Measurements from ENCODE around the gene SUMO1.

SUMO1 gene

GRCh38 chr2:202237787-202238233 lies 587 bp downstream of the SUMO1 start:
- peak overlapping the region; percentile 99 for H3K27ac Mint-ChIP-seq
- DNase-seq, result no peak
- H3K4me1 Mint-ChIP-seq (ENCODE audit: low read depth), result peaks cover 44% of the 10 kb centered on the region
- peak overlapping the region; percentile 97 for H3K4me3 Mint-ChIP-seq
- H3K27me3 Mint-ChIP-seq, result no peaks in the 10 kb centered on the region
- peaks cover 34% of the 10 kb centered on the region for H3K36me3 Mint-ChIP-seq (ENCODE audit: low read depth)
- H3K9me3 Mint-ChIP-seq, result no peaks in the 10 kb centered on the region

GRCh38 chr2:202221873-202222272 lies 16.5 kb downstream of the SUMO1 start:
- H3K4me3 Mint-ChIP-seq, result no peak overlapping the region
- no peaks in the 10 kb centered on the region for H3K9me3 Mint-ChIP-seq
- H3K27ac Mint-ChIP-seq, result peak overlapping the region; percentile 16
- no peak for DNase-seq
- H3K4me1 Mint-ChIP-seq (ENCODE audit: low read depth), result peaks cover 45% of the 10 kb centered on the region
- no peaks in the 10 kb centered on the region for H3K27me3 Mint-ChIP-seq
- H3K36me3 Mint-ChIP-seq (ENCODE audit: low read depth), result peaks cover 68% of the 10 kb centered on the region

- H3K27me3 Mint-ChIP-seq, result no peaks in the 10 kb centered on the region
- H3K27ac Mint-ChIP-seq, result no peak overlapping the region
- peaks cover 70% of the 10 kb centered on the region for H3K36me3 Mint-ChIP-seq (ENCODE audit: low read depth)
- no peak overlapping the region for H3K4me3 Mint-ChIP-seq
- no peak for DNase-seq
- peaks cover 10% of the 10 kb centered on the region for H3K4me1 Mint-ChIP-seq (ENCODE audit: low read depth)
- no peaks in the 10 kb centered on the region for H3K9me3 Mint-ChIP-seq
Observed at GRCh38 chr2:202215179-202215578, 23.2 kb downstream of the SUMO1 start.

GRCh38 chr2:202208526-202208925 lies 29.9 kb downstream of the SUMO1 start:
- Mint-ChIP-seq H3K9me3 (no peaks in the 10 kb centered on the region), H3K4me3 (no peak overlapping the region), H3K27me3 (no peaks in the 10 kb centered on the region), H3K27ac (no peak overlapping the region), H3K36me3 (ENCODE audit: low read depth) (peaks cover 63% of the 10 kb centered on the region), H3K4me1 (ENCODE audit: low read depth) (no peaks in the 10 kb centered on the region)
- no peak for DNase-seq

GRCh38 chr2:202204855-202205254 lies 33.5 kb downstream of the SUMO1 start:
- Mint-ChIP-seq H3K9me3 (no peaks in the 10 kb centered on the region), H3K4me1 (ENCODE audit: low read depth) (no peaks in the 10 kb centered on the region), H3K4me3 (no peak overlapping the region), H3K27me3 (no peaks in the 10 kb centered on the region), H3K27ac (no peak overlapping the region), H3K36me3 (ENCODE audit: low read depth) (peaks cover 46% of the 10 kb centered on the region)
- DNase-seq, result no peak

- Mint-ChIP-seq H3K36me3 (ENCODE audit: low read depth) (peaks cover 33% of the 10 kb centered on the region), H3K9me3 (no peaks in the 10 kb centered on the region), H3K4me1 (ENCODE audit: low read depth) (no peaks in the 10 kb centered on the region), H3K27me3 (no peaks in the 10 kb centered on the region), H3K27ac (no peak overlapping the region), H3K4me3 (no peak overlapping the region)
- DNase-seq, result no peak
Observed at GRCh38 chr2:202203348-202203747, 35.0 kb downstream of the SUMO1 start.

- peaks cover 21% of the 10 kb centered on the region for H3K36me3 Mint-ChIP-seq (ENCODE audit: low read depth)
- H3K27me3 Mint-ChIP-seq, result peaks cover 10% of the 10 kb centered on the region
- no peak overlapping the region for H3K4me3 Mint-ChIP-seq
Observed at GRCh38 chr2:202201220-202202160, 36.9 kb downstream of the SUMO1 start.

GRCh38 chr2:202196727-202197126 lies 41.7 kb downstream of the SUMO1 start:
- no peaks in the 10 kb centered on the region for H3K9me3 Mint-ChIP-seq
- DNase-seq, result no peak
- H3K4me3 Mint-ChIP-seq, result no peak overlapping the region
- no peak overlapping the region for H3K27ac Mint-ChIP-seq
- H3K27me3 Mint-ChIP-seq, result peaks cover 10% of the 10 kb centered on the region
- peaks cover 3% of the 10 kb centered on the region for H3K36me3 Mint-ChIP-seq (ENCODE audit: low read depth)
- no peaks in the 10 kb centered on the region for H3K4me1 Mint-ChIP-seq (ENCODE audit: low read depth)

More at GRCh38 chr2:202201220-202202160, 36.9 kb downstream of the SUMO1 start:
- Mint-ChIP-seq H3K9me3 (no peaks in the 10 kb centered on the region), H3K4me1 (ENCODE audit: low read depth) (no peaks in the 10 kb centered on the region), H3K27ac (no peak overlapping the region)
- no peak for DNase-seq

- H3K36me3 Mint-ChIP-seq (ENCODE audit: low read depth), result no peaks in the 10 kb centered on the region
- no peaks in the 10 kb centered on the region for H3K4me1 Mint-ChIP-seq (ENCODE audit: low read depth)
- H3K27ac Mint-ChIP-seq, result no peak overlapping the region
- peaks cover 10% of the 10 kb centered on the region for H3K27me3 Mint-ChIP-seq
- DNase-seq, result no peak
- H3K4me3 Mint-ChIP-seq, result no peak overlapping the region
- H3K9me3 Mint-ChIP-seq, result no peaks in the 10 kb centered on the region
Observed at GRCh38 chr2:202194418-202194817, 44.0 kb downstream of the SUMO1 start.

- Mint-ChIP-seq H3K27me3 (peaks cover 10% of the 10 kb centered on the region), H3K36me3 (ENCODE audit: low read depth) (no peaks in the 10 kb centered on the region), H3K4me3 (no peak overlapping the region), H3K27ac (no peak overlapping the region), H3K9me3 (no peaks in the 10 kb centered on the region), H3K4me1 (ENCODE audit: low read depth) (no peaks in the 10 kb centered on the region)
- DNase-seq, result no peak
Observed at GRCh38 chr2:202193881-202194353, 44.5 kb downstream of the SUMO1 start.

- no peak for DNase-seq
- no peak overlapping the region for H3K27ac Mint-ChIP-seq
- no peaks in the 10 kb centered on the region for H3K36me3 Mint-ChIP-seq (ENCODE audit: low read depth)
- H3K4me3 Mint-ChIP-seq, result no peak overlapping the region
- H3K27me3 Mint-ChIP-seq, result peaks cover 10% of the 10 kb centered on the region
- H3K9me3 Mint-ChIP-seq, result no peaks in the 10 kb centered on the region
- no peaks in the 10 kb centered on the region for H3K4me1 Mint-ChIP-seq (ENCODE audit: low read depth)
Observed at GRCh38 chr2:202193305-202193704, 45.1 kb downstream of the SUMO1 start.

GRCh38 chr2:202187570-202187969 lies 50.8 kb downstream of the SUMO1 start:
- no peak overlapping the region for H3K27ac Mint-ChIP-seq
- peaks cover 16% of the 10 kb centered on the region for H3K27me3 Mint-ChIP-seq
- no peaks in the 10 kb centered on the region for H3K36me3 Mint-ChIP-seq (ENCODE audit: low read depth)
- no peaks in the 10 kb centered on the region for H3K4me1 Mint-ChIP-seq (ENCODE audit: low read depth)
- H3K4me3 Mint-ChIP-seq, result no peak overlapping the region
- no peak for DNase-seq
- H3K9me3 Mint-ChIP-seq, result no peaks in the 10 kb centered on the region

GRCh38 chr2:202186641-202187202 lies 51.7 kb downstream of the SUMO1 start:
- H3K27ac Mint-ChIP-seq, result no peak overlapping the region
- DNase-seq, result no peak
- peaks cover 16% of the 10 kb centered on the region for H3K27me3 Mint-ChIP-seq
- H3K4me1 Mint-ChIP-seq (ENCODE audit: low read depth), result no peaks in the 10 kb centered on the region
- H3K4me3 Mint-ChIP-seq, result no peak overlapping the region
- H3K36me3 Mint-ChIP-seq (ENCODE audit: low read depth), result no peaks in the 10 kb centered on the region
- no peaks in the 10 kb centered on the region for H3K9me3 Mint-ChIP-seq

GRCh38 chr2:202185156-202185555 lies 53.2 kb downstream of the SUMO1 start:
- no peak overlapping the region for H3K4me3 Mint-ChIP-seq
- no peaks in the 10 kb centered on the region for H3K9me3 Mint-ChIP-seq
- no peak for DNase-seq
- H3K27me3 Mint-ChIP-seq, result peaks cover 16% of the 10 kb centered on the region
- H3K36me3 Mint-ChIP-seq (ENCODE audit: low read depth), result no peaks in the 10 kb centered on the region
- no peak overlapping the region for H3K27ac Mint-ChIP-seq
- H3K4me1 Mint-ChIP-seq (ENCODE audit: low read depth), result no peaks in the 10 kb centered on the region

- Mint-ChIP-seq H3K27me3 (peaks cover 16% of the 10 kb centered on the region), H3K9me3 (no peaks in the 10 kb centered on the region), H3K4me3 (no peak overlapping the region), H3K36me3 (ENCODE audit: low read depth) (no peaks in the 10 kb centered on the region), H3K27ac (no peak overlapping the region), H3K4me1 (ENCODE audit: low read depth) (no peaks in the 10 kb centered on the region)
- DNase-seq, result no peak
Observed at GRCh38 chr2:202184557-202184956, 53.8 kb downstream of the SUMO1 start.

All from activated T-cell treated with anti-CD3 and anti-CD28 coated beads, Interleukin-2, amount 50 U/mL, for 24 hours (primary cell).